OCI-LY1 (cell line): Measurements from ENCODE around the gene NOD2.

Source experiments
- EZH2 ChIP-seq: fragments of 200-600 bp; sonication (generic), shearing (Covaris generic); IDR thresholded peaks from 2 replicates; pipeline ENCODE4 v1.8.0; 2017; ENCODE audit warnings: borderline replicate concordance, mixed run types, mild to moderate bottlenecking, antibody characterized with exemption, low read length, moderate library complexity, mixed read lengths
- TF ChIP-seq, protein P1 (sequence below): fragments of 200-600 bp; sonication (generic), shearing (Covaris generic); IDR thresholded peaks from 2 replicates; pipeline ENCODE4 v1.5.1; 2017; ENCODE audit warnings: mild to moderate bottlenecking, antibody characterized with exemption, low read length, moderate library complexity, mixed read lengths

DNA sequence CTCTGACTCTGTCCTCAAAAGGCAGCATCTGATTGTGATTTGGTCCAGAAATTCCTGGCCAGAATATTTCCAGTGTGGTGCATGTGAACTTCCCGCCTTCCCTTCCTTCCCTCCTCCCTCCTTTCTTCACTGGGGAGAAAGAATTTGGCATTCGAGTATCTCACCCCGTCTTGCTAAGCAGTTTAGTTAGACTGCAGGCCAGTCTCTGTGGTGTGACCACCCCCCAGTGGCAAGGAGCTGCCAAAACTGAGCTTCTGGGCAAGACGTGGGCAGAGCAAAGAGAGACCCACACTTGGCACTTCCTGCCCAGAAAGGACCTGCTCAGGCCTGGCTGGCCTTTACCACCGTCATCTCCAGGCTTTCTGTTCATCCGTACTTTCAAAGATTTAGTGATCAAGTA, 48.7 kb upstream of the NOD2 start:
- TF ChIP-seq, protein P1, sequence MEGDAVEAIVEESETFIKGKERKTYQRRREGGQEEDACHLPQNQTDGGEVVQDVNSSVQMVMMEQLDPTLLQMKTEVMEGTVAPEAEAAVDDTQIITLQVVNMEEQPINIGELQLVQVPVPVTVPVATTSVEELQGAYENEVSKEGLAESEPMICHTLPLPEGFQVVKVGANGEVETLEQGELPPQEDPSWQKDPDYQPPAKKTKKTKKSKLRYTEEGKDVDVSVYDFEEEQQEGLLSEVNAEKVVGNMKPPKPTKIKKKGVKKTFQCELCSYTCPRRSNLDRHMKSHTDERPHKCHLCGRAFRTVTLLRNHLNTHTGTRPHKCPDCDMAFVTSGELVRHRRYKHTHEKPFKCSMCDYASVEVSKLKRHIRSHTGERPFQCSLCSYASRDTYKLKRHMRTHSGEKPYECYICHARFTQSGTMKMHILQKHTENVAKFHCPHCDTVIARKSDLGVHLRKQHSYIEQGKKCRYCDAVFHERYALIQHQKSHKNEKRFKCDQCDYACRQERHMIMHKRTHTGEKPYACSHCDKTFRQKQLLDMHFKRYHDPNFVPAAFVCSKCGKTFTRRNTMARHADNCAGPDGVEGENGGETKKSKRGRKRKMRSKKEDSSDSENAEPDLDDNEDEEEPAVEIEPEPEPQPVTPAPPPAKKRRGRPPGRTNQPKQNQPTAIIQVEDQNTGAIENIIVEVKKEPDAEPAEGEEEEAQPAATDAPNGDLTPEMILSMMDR: peak; percentile 38; the same call in 1 of the 2 replicates
- no peak for TF ChIP-seq EZH2
